ENCODE measurements around the gene DAP.
A peak's percentile ranks its signal among the peaks of the same experiment; 100 is the strongest.

The DAP gene

GRCh38 chr5:10760096-10760920 lies 726 bp downstream of the DAP start:
- DNase-seq = peak; percentile 28

- DNase-seq = no peak
Measured at GRCh38 chr5:10759111-10759510, 1.9 kb downstream of the DAP start.

GRCh38 chr5:10757922-10758555 lies 3.0 kb downstream of the DAP start:
- no peak for DNase-seq

GRCh38 chr5:10757043-10757442 lies 4.0 kb downstream of the DAP start:
- no peak for DNase-seq

GRCh38 chr5:10756549-10756948 lies 4.5 kb downstream of the DAP start:
- DNase-seq = no peak

- DNase-seq = no peak
Measured at GRCh38 chr5:10753178-10753577, 7.9 kb downstream of the DAP start.

- DNase-seq = no peak
Measured at GRCh38 chr5:10752451-10752850, 8.6 kb downstream of the DAP start.

- no peak for DNase-seq
Measured at GRCh38 chr5:10750909-10751308, 10.1 kb downstream of the DAP start.

- DNase-seq = no peak
Measured at GRCh38 chr5:10747678-10748622, 13.1 kb downstream of the DAP start.

GRCh38 chr5:10746711-10747110 lies 14.3 kb downstream of the DAP start:
- DNase-seq = no peak

GRCh38 chr5:10745133-10745532 lies 15.9 kb downstream of the DAP start:
- no peak for DNase-seq

GRCh38 chr5:10744681-10745080 lies 16.4 kb downstream of the DAP start:
- DNase-seq = no peak

- DNase-seq = no peak
Measured at GRCh38 chr5:10743951-10744350, 17.1 kb downstream of the DAP start.

GRCh38 chr5:10743526-10743925 lies 17.5 kb downstream of the DAP start:
- DNase-seq = no peak

- no peak for DNase-seq
Measured at GRCh38 chr5:10741661-10742060, 19.4 kb downstream of the DAP start.

GRCh38 chr5:10740384-10740783 lies 20.6 kb downstream of the DAP start:
- no peak for DNase-seq

GRCh38 chr5:10737880-10738279 lies 23.2 kb downstream of the DAP start:
- DNase-seq = no peak

- DNase-seq = no peak
Measured at GRCh38 chr5:10736808-10737207, 24.2 kb downstream of the DAP start.

GRCh38 chr5:10736354-10736753 lies 24.7 kb downstream of the DAP start:
- no peak for DNase-seq

GRCh38 chr5:10735569-10736276 lies 25.3 kb downstream of the DAP start:
- no peak for DNase-seq

- DNase-seq = no peak
Measured at GRCh38 chr5:10734832-10735523, 26.1 kb downstream of the DAP start.

- DNase-seq = no peak
Measured at GRCh38 chr5:10734037-10734709, 26.9 kb downstream of the DAP start.

Measured in COR-L47 (cell line).